Liver (tissue), 9 donors: ENCODE measurements around the gene EXOSC5. TPM values are rescaled to one million over a fixed set of nuclear protein-coding genes. Genes with fewer than 3 reads are reported as not detected.

Source experiments
- DNase-seq: peaks from one replicate; pipeline ENCODE4 v3.0.0-alpha.2; 2017; ENCODE audit warnings: low spot score
- H3K27ac ChIP-seq, 2 donors: one replicate each; pipeline ENCODE4 v1.7.0; 2013; ENCODE audit warnings: inconsistent platforms in 2 of 2, low read length in 2 of 2, control low read depth in 1 of 2, low read depth in 1 of 2, mild to moderate bottlenecking in 1 of 2
- H3K27me3 ChIP-seq, 4 donors: one replicate each; pipeline versions ENCODE4 v1.6.1 to v1.7.0; 2013; ENCODE audit warnings: low read length in 3 of 4, inconsistent platforms in 1 of 4, mild to moderate bottlenecking in 1 of 4, moderate library complexity in 1 of 4; ENCODE audit not compliant: control insufficient read depth in 4 of 4, insufficient read depth in 4 of 4
- H3K36me3 ChIP-seq, 4 donors: one replicate each; pipeline versions ENCODE4 v1.6.1 to v1.7.0; 2013; ENCODE audit warnings: low read length in 3 of 4, mild to moderate bottlenecking in 3 of 4, low read depth in 1 of 4, moderate library complexity in 1 of 4; ENCODE audit not compliant: control insufficient read depth in 4 of 4, insufficient read depth in 3 of 4
- H3K4me1 ChIP-seq, 4 donors: one replicate each; pipeline versions ENCODE4 v1.6.1 to v1.7.0; 2013; ENCODE audit warnings: low read length in 3 of 4, mild to moderate bottlenecking in 3 of 4, moderate library complexity in 1 of 4; ENCODE audit not compliant: control insufficient read depth in 4 of 4, insufficient read depth in 4 of 4
- H3K4me3 ChIP-seq, 3 donors: one replicate each; pipeline versions ENCODE4 v1.6.1 to v1.7.0; 2013; ENCODE audit warnings: low read length in 3 of 3, control low read depth in 1 of 3, low read depth in 1 of 3, mild to moderate bottlenecking in 1 of 3
- H3K9ac ChIP-seq, 2 donors: one replicate each; pipeline ENCODE4 v1.7.0; 2013; ENCODE audit warnings: low read length in 2 of 2, mild to moderate bottlenecking in 2 of 2, moderate library complexity in 2 of 2, control low read depth in 1 of 2, low read depth in 1 of 2
- H3K9me3 ChIP-seq, 4 donors: one replicate each; pipeline versions ENCODE4 v1.6.1 to v1.7.0; 2013; ENCODE audit warnings: low read length in 3 of 4; ENCODE audit not compliant: control insufficient read depth in 4 of 4
- ATF3 ChIP-seq: IDR thresholded peaks from 2 replicates; pipeline ENCODE4 v1.6.1; 2016; ENCODE audit warnings: antibody characterized with exemption
- CTCF ChIP-seq: fragments of 150-350 bp; IDR thresholded peaks from 2 replicates; pipeline ENCODE4 v1.5.1; 2017; ENCODE audit warnings: improper control_type of control experiment, low read depth, low read length; ENCODE audit not compliant: missing input control
- EGR1 ChIP-seq, 2 donors: IDR thresholded peaks; 2 replicates each; pipeline ENCODE4 v1.6.1; 2016 to 2018; ENCODE audit warnings: antibody characterized with exemption in 2 of 2, low read depth in 2 of 2
- FOXA1 ChIP-seq: IDR thresholded peaks from 2 replicates; pipeline ENCODE4 v1.6.1; 2016; ENCODE audit warnings: antibody characterized with exemption
- FOXA2 ChIP-seq: IDR thresholded peaks from 2 replicates; pipeline ENCODE4 v1.6.1; 2016; ENCODE audit warnings: antibody characterized with exemption
- GABPA ChIP-seq, 2 donors: IDR thresholded peaks in 1 of 2; conservative IDR thresholded peaks in 1 of 2; 2 replicates each; pipeline ENCODE4 v1.6.1; 2016; ENCODE audit warnings: antibody characterized with exemption in 2 of 2, mild to moderate bottlenecking in 1 of 2, moderate library complexity in 1 of 2
- HNF4A ChIP-seq, 2 donors: conservative IDR thresholded peaks; 2 replicates each; pipeline ENCODE4 v1.6.1; 2016; ENCODE audit warnings: antibody characterized with exemption in 2 of 2, mild to moderate bottlenecking in 2 of 2
- HNF4G ChIP-seq: IDR thresholded peaks from 2 replicates; pipeline ENCODE4 v1.6.1; 2016; ENCODE audit warnings: antibody characterized with exemption
- JUND ChIP-seq, 2 donors: IDR thresholded peaks; 2 replicates each; pipeline ENCODE4 v1.6.1; 2016; ENCODE audit warnings: antibody characterized with exemption in 2 of 2
- MAX ChIP-seq: IDR thresholded peaks from 2 replicates; pipeline ENCODE4 v1.6.1; 2016; ENCODE audit warnings: antibody characterized with exemption
- NR2F2 ChIP-seq: IDR thresholded peaks from 2 replicates; pipeline ENCODE4 v1.6.1; 2016; ENCODE audit warnings: antibody characterized with exemption
- RAD21 ChIP-seq, 2 donors: IDR thresholded peaks; 2 replicates each; pipeline ENCODE4 v1.6.1; 2016; ENCODE audit warnings: antibody characterized with exemption in 2 of 2, mild to moderate bottlenecking in 2 of 2
- REST ChIP-seq: IDR thresholded peaks from 2 replicates; pipeline ENCODE4 v1.6.1; 2016; ENCODE audit warnings: antibody characterized with exemption, mild to moderate bottlenecking
- RXRA ChIP-seq, 2 donors: IDR thresholded peaks; 2 replicates each; pipeline ENCODE4 v1.6.1; 2017 to 2018; ENCODE audit warnings: antibody characterized with exemption in 2 of 2, mild to moderate bottlenecking in 1 of 2
- SP1 ChIP-seq: IDR thresholded peaks from 2 replicates; pipeline ENCODE4 v1.6.1; 2018; ENCODE audit warnings: antibody characterized with exemption, mild to moderate bottlenecking
- TAF1 ChIP-seq: conservative IDR thresholded peaks from 2 replicates; pipeline ENCODE4 v1.6.1; 2016; ENCODE audit warnings: antibody characterized with exemption, mild to moderate bottlenecking
- YY1 ChIP-seq: IDR thresholded peaks from 2 replicates; pipeline ENCODE4 v1.6.1; 2016; ENCODE audit warnings: antibody characterized with exemption, mild to moderate bottlenecking
- ZBTB33 ChIP-seq: IDR thresholded peaks from 2 replicates; pipeline ENCODE4 v1.6.1; 2016; ENCODE audit warnings: antibody characterized with exemption
- WGBS: extraction: QIAGEN DNeasy Blood & Tissue Kit; methylation state at CpG from one replicate; pipeline ENCODE4 v1.1.7; 2013; 5-methylcytosine and 5-hydroxymethylcytosine counted together
- polyA plus RNA-seq, 2 donors: library from polyadenylated mRNA; stranded (reverse) in 1 of 2; unstranded in 1 of 2; fragments of 200-250 nt in 1 of 2; fragments of >200 nt in 1 of 2; fragmentation: Nextera tagmentation in 1 of 2; extraction: Ambion mirVana in 1 of 2; gene quantifications; one replicate each; pipeline versions ENCODE4 v1.2.1 to v1.2.3, GENCODE V29; 2013 to 2015
- total RNA-seq, 2 donors: library from RNA; depleted of rRNA; stranded (reverse); fragments of >200 nt; gene quantifications; one replicate each; pipeline ENCODE4 v1.2.3, GENCODE V29; 2014
- donor health status: healthy.
- donor health status: healthy.
- donor health status: healthy.
- donor health status: healthy.
- donor health status: healthy.

EXOSC5 gene
- total and polyA plus RNA-seq, 4 donors, result 8.3 to 26.7 (median 18.9) TPM

GRCh38 chr19:41430922-41431321 is 33.8 kb upstream of the EXOSC5 start:
- no peak overlapping the region for H3K9ac ChIP-seq
- H3K36me3 ChIP-seq, result peaks cover 0 to 20% (median 2%) of the 10 kb centered on the region in 4 donors
- no peak overlapping the region for H3K27ac ChIP-seq
- TF ChIP-seq HNF4G (no peak), REST (no peak), YY1 (no peak)
- H3K4me1 ChIP-seq, result peaks cover 0 to 20% (median 15%) of the 10 kb centered on the region in 4 donors
- 79% methylated on average over 6 of the region's 6 CpGs for WGBS
- H3K27me3 ChIP-seq, result no peaks in the 10 kb centered on the region
- no peaks in the 10 kb centered on the region for H3K9me3 ChIP-seq
- no peak for DNase-seq
- no peak overlapping the region for H3K4me3 ChIP-seq

DNA sequence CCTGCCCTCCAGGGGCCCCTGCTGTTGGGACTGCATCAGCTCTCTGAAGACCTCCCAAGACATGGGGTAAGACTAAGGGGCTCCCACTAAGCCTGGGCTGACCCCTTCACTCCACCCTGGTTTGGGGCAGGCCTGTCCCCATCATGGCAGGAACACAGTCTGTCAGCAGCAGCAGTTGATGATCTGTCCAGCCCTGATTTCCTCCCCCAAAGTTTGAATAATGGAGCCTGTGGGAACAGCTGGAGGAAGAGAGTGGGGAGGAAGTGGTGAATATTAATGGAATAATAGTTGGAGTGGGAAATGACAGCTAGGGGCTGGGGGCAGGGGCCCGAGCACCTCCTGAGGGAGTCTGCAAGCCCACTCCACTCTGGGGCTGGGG is 31.3 kb upstream of the EXOSC5 start:
- Histone ChIP-seq H3K4me1 (peaks cover 0 to 20% (median 15%) of the 10 kb centered on the region in 4 donors), H3K36me3 (peaks cover 0 to 39% (median 6%) of the 10 kb centered on the region in 4 donors), H3K4me3 (no peak overlapping the region), H3K9ac (no peak overlapping the region), H3K27me3 (no peaks in the 10 kb centered on the region), H3K9me3 (no peaks in the 10 kb centered on the region), H3K27ac (peak overlapping the region in 1 of 2 donors; percentile 47)
- no peak for DNase-seq
- no peak for TF ChIP-seq CTCF
- TF ChIP-seq GABPA (IDR thresholded peaks at IDR 0.05 in 1 of 2, conservative IDR thresholded peaks at IDR 0.05 in 1 of 2), result no peak
- TF ChIP-seq EGR1 (IDR thresholded peaks at IDR 0.05; ENCODE audit: low read depth in 2 of 2), result no peak
- no peak for TF ChIP-seq MAX
- no peak for TF ChIP-seq HNF4A (conservative IDR thresholded peaks at IDR 0.05)
- no peak for TF ChIP-seq ZBTB33
- no peak for TF ChIP-seq TAF1
- no peak for TF ChIP-seq ATF3
- TF ChIP-seq NR2F2, result no peak
- TF ChIP-seq RAD21 (IDR thresholded peaks at IDR 0.05), result no peak
- TF ChIP-seq FOXA2, result no peak
- TF ChIP-seq FOXA1, result no peak
- TF ChIP-seq SP1, result no peak
- TF ChIP-seq YY1, result no peak
- no peak for TF ChIP-seq RXRA (IDR thresholded peaks at IDR 0.05)
- TF ChIP-seq JUND (IDR thresholded peaks at IDR 0.05), result no peak
- TF ChIP-seq REST, result no peak
- no peak for TF ChIP-seq HNF4G
- 85% methylated on average over 1 of the region's 1 CpG for WGBS
